Measurements from ENCODE around the gene ZNF768.
A peak's percentile ranks its signal among the peaks of the same experiment; 100 is the strongest.

ZNF768 gene

DNA sequence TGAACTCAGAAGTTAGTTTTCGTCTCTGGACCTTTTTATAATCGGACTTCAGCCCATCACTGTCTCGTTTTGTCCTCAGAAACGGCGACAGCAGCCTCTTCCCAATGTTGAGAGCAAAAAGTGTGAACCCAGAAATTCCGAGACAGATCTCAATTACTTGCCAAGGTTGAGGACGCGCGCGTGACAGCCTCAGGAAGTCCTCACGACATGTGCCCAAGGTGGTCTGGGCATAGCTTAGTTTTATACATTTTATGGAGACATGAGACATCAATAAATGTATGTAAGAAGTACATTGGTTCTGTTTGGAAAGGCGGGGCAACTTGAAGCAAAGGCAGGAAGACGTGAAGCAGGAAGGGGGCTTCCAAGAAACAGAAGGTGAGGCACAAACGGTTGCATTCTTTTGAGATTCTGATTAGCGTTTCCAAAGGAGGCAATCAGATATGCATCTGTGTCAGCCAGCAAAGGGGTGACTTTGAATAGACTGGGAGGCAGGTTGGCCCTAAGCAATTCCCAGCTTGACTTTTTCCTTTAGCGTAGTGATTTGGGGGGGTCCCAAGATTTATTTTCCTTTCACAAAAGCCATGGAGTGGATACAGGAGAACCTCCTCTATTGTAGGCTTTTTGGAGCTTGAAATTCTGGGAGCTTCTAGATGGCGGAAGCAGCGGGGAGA, 8.9 kb upstream of the ZNF768 start:
- H3K4me3 ChIP-seq (ENCODE audit: low read depth, low read length): peak overlapping the region; percentile 83
- DNase-seq (ENCODE audit: low read depth): no peak

DNA sequence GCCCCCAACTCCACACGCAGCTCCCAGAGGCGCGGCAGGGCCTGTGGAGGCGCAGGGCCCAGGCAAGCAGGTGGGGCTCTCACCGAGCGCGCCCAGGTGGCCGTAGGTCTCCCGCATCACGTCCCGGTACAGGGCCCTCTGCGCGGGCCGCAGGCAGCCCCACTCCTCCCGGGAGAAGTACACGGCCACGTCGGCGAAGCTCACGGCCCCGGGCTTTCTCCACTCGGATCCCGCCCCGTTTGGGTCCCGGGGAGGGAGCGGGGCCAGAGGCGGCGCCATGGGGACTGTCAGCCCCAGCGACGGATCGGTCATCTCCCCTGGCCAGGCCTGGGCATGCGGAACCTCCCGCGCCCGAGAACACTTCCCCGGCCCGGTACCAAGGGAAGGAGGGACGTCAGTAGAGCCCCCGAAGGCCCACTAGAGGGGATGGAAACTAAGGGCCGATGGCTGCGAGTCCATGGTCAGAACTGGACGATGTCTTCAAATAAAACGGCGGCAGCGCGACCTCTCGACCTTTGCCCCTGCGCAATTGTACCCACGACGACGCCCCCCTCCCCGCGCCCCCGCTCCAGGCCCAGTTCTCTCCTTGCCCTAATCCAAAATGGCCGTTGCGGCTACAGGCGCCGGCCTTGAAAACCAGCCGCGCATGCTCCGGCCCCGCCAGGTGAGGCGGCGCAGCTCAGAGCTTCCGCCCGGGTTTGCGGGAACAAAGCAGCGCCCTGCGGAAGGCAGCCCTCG, 8.2 kb upstream of the ZNF768 start, which contains the start of gene ZNF747:
Gene ZNF747, minus strand, starts transcription at position 491 of the 738 bp plus-strand sequence. Its CDS starts 179 bp downstream, at position 312.
- peak; percentile 61 for DNase-seq (ENCODE audit: low read depth)

More for the DNA sequence above, 8.9 kb upstream of the ZNF768 start:
- TF ChIP-seq, protein P1, sequence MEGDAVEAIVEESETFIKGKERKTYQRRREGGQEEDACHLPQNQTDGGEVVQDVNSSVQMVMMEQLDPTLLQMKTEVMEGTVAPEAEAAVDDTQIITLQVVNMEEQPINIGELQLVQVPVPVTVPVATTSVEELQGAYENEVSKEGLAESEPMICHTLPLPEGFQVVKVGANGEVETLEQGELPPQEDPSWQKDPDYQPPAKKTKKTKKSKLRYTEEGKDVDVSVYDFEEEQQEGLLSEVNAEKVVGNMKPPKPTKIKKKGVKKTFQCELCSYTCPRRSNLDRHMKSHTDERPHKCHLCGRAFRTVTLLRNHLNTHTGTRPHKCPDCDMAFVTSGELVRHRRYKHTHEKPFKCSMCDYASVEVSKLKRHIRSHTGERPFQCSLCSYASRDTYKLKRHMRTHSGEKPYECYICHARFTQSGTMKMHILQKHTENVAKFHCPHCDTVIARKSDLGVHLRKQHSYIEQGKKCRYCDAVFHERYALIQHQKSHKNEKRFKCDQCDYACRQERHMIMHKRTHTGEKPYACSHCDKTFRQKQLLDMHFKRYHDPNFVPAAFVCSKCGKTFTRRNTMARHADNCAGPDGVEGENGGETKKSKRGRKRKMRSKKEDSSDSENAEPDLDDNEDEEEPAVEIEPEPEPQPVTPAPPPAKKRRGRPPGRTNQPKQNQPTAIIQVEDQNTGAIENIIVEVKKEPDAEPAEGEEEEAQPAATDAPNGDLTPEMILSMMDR (IDR thresholded peaks at IDR 0.05; ENCODE audit: low read depth, low read length, missing control alignments): no peak

GRCh38 chr16:30533748-30534367, 7.5 kb upstream of the ZNF768 start:
- H3K4me3 ChIP-seq (ENCODE audit: low read depth, low read length): peak overlapping the region; percentile 83
- TF ChIP-seq, protein P1 (IDR thresholded peaks at IDR 0.05; ENCODE audit: low read depth, low read length, missing control alignments): no peak
- DNase-seq (ENCODE audit: low read depth): no peak

More for the DNA sequence above, 8.2 kb upstream of the ZNF768 start, which contains the start of gene ZNF747:
- H3K4me3 ChIP-seq (ENCODE audit: low read depth, low read length): peak within 1 kb of the TSS; percentile 83
- TF ChIP-seq, protein P1 (IDR thresholded peaks at IDR 0.05; ENCODE audit: low read depth, low read length, missing control alignments): no peak

DNA sequence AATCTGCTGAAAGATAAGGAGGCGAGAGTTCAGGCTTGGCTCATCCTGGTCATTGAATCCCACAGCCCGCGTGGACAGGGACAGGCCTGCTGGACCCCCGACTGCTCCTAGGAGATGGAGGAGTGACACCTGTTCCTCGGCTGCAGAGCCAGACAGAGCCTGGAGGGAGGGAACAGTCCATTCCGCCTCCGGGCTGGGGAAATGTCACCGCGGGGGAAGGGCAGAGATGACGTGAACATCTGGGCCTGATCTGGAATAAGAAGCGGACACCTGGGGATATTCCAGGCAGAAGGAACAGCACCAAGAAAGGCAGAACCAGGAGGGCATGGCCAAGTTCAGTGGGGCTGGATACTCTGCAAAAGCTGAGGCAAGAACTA, 6.8 kb upstream of the ZNF768 start:
- H3K4me3 ChIP-seq (ENCODE audit: low read depth, low read length): no peak overlapping the region

DNA sequence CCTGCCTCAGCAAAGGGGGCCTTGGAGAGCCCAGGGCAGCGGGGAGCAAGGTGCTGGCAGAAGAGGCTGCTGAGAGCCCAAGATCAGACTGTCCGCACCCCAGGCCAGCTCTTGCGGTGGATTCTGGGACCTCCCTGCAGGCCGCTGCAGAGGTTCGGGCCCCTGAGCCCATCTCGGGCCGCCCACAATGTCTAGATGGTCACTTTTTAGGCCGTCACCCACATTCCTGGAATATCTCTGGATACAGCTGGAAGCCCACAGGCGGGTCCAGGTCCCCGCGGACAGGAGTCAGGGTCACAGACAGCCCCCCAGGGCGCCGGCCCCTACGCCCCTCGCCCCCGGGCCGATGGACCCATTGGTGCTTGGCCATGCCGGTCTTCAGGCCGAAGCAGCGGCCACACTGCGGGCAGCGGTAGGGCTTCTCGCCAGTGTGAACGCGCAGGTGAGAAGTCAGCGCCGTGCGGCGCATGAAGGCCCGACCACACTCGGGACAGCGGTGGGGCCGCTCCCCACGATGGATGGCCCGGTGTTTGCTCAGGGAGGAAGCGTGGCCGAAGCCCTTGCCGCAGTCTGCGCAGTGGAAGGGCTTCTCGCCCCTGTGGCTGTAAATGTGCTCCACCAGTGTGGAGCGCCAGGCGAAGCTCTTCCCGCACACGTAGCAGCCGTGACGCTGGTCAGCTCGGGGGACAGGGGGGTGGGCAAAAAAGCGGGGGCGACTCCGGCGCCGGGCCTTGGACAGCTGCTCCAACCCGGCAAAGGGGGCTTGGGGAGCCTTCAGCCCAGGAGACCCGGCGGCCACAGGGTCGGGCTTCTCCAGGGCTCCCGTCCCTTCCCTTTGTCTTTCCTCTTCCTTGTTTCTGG, 6.1 kb upstream of the ZNF768 start:
- no peak overlapping the region for H3K4me3 ChIP-seq (ENCODE audit: low read depth, low read length)
- TF ChIP-seq, protein P1 (IDR thresholded peaks at IDR 0.05; ENCODE audit: low read depth, low read length, missing control alignments): no peak
- DNase-seq (ENCODE audit: low read depth): no peak

More for the DNA sequence above, 6.8 kb upstream of the ZNF768 start:
- TF ChIP-seq, protein P1 (IDR thresholded peaks at IDR 0.05; ENCODE audit: low read depth, low read length, missing control alignments): no peak
- no peak for DNase-seq (ENCODE audit: low read depth)

All from GM12864 (cell line).